HepG2 (cell line): Measurements from ENCODE around the gene TBL3. TPM values are rescaled to one million over a fixed set of nuclear protein-coding genes. Genes with fewer than 3 reads are reported as not detected.

Source experiments
- CEBPG ChIP-seq: IDR thresholded peaks from 2 replicates; pipeline ENCODE4 v1.6.1; 2016
- EP300 ChIP-seq, 3 experiments: sonication (generic) in 1 of 3; formaldehyde crosslinking in 1 of 3; IDR thresholded peaks; 2 replicates each; pipeline versions ENCODE4 v1.5.1 to v1.6.1; 2011 to 2020; ENCODE audit warnings: low read depth in 2 of 3, low read length in 2 of 3, borderline replicate concordance in 1 of 3, improper control_type of control experiment in 1 of 3, mild to moderate bottlenecking in 1 of 3, missing genetic modification reagents in 1 of 3, moderate library complexity in 1 of 3
- FOXP1 ChIP-seq, 2 experiments: fragments of 450-650 bp in 1 of 2; IDR thresholded peaks; 2 replicates each; pipeline ENCODE4 v1.6.1; 2017 to 2018; ENCODE audit warnings: antibody characterized with exemption in 1 of 2
- LCORL ChIP-seq, 2 experiments: fragments of 450-650 bp in 1 of 2; sonication (generic) in 1 of 2; formaldehyde crosslinking in 1 of 2; IDR thresholded peaks; 2 replicates each; pipeline versions ENCODE4 v1.5.0 to v1.6.1; 2017 to 2020; ENCODE audit warnings: antibody characterized with exemption in 1 of 2, missing genetic modification reagents in 1 of 2
- SMAD3 ChIP-seq: sonication (generic); formaldehyde crosslinking; IDR thresholded peaks from 2 replicates; pipeline ENCODE4 v1.4.0; 2020; ENCODE audit warnings: missing genetic modification reagents
- TOE1 ChIP-seq: sonication (generic); formaldehyde crosslinking; IDR thresholded peaks from 2 replicates; pipeline ENCODE4 v1.4.0; 2020; ENCODE audit warnings: mild to moderate bottlenecking, missing genetic modification reagents
- UBTF ChIP-seq: sonication (generic); formaldehyde crosslinking; IDR thresholded peaks from 2 replicates; pipeline ENCODE4 v1.4.0; 2020; ENCODE audit warnings: mild to moderate bottlenecking, missing genetic modification reagents
- ZEB1 ChIP-seq: IDR thresholded peaks from 2 replicates; pipeline ENCODE4 v1.6.1; 2012; ENCODE audit warnings: mild to moderate bottlenecking, low read depth, inconsistent platforms; ENCODE audit not compliant: insufficient replicate concordance
- ZNF12 ChIP-seq: sonication (generic); formaldehyde crosslinking; IDR thresholded peaks from 2 replicates; pipeline ENCODE4 v1.5.0; 2020; ENCODE audit warnings: missing genetic modification reagents
- ZNF180 ChIP-seq: sonication (generic); formaldehyde crosslinking; IDR thresholded peaks from 2 replicates; pipeline ENCODE4 v1.4.0; 2020; ENCODE audit warnings: low read depth, missing genetic modification reagents, borderline replicate concordance
- ZNF326 ChIP-seq: sonication (generic); formaldehyde crosslinking; IDR thresholded peaks from 2 replicates; pipeline ENCODE4 v1.4.0; 2020; ENCODE audit warnings: missing genetic modification reagents, borderline replicate concordance
- ZNF441 ChIP-seq: sonication (generic); formaldehyde crosslinking; IDR thresholded peaks from 2 replicates; pipeline ENCODE4 v1.7.0; 2021; ENCODE audit warnings: missing genetic modification reagents, borderline replicate concordance
- ZNF800 ChIP-seq: sonication (generic); formaldehyde crosslinking; IDR thresholded peaks from 2 replicates; pipeline ENCODE4 v1.4.0; 2020; ENCODE audit warnings: missing genetic modification reagents
- polyA plus RNA-seq, 8 experiments: library from polyadenylated mRNA; depleted of rRNA in 3 of 8; stranded (reverse) in 7 of 8; unstranded in 1 of 8; fragments of >200 nt; fragmentation: Illumina TruSeq in 4 of 8; extraction: Trizol in 4 of 8; gene quantifications; 2 replicates each; pipeline versions ENCODE4 v1.2.1 to v1.2.3, GENCODE V29; 2011 to 2016; ENCODE audit warnings: low read depth in 4 of 8, missing spikeins in 1 of 8, mixed read lengths in 1 of 8; ENCODE audit not compliant: insufficient read depth in 1 of 8
- total RNA-seq, 5 experiments: library from RNA; depleted of rRNA; stranded (reverse); fragments of >200 nt; fragmentation: Illumina TruSeq; extraction: Trizol; gene quantifications; 2 replicates each; pipeline ENCODE4 v1.2.3, GENCODE V29; 2016; ENCODE audit warnings: low read depth in 1 of 5
- TF ChIP-seq, protein P1 (sequence below): sonication (generic); formaldehyde crosslinking; IDR thresholded peaks from 2 replicates; pipeline ENCODE4 v1.5.0; 2020; ENCODE audit warnings: missing genetic modification reagents
- TF ChIP-seq, protein P2 (sequence below): sonication (generic); formaldehyde crosslinking; IDR thresholded peaks from 2 replicates; pipeline ENCODE4 v1.5.0; 2020; ENCODE audit warnings: mild to moderate bottlenecking, missing genetic modification reagents, moderate library complexity
- TF ChIP-seq, protein P3 (sequence below): sonication (generic); formaldehyde crosslinking; IDR thresholded peaks from 2 replicates; pipeline ENCODE4 v1.4.0; 2020; ENCODE audit warnings: mild to moderate bottlenecking, missing genetic modification reagents
- TF ChIP-seq, protein P4 (sequence below), 2 experiments: fragments of 450-650 bp in 1 of 2; sonication (generic) in 1 of 2; formaldehyde crosslinking; IDR thresholded peaks; 2 replicates each; pipeline versions ENCODE4 v1.5.0 to v1.8.0; 2020 to 2022; ENCODE audit warnings: mild to moderate bottlenecking in 1 of 2, missing genetic modification reagents in 1 of 2

TBL3 gene
- total and polyA plus RNA-seq, 2 of the 13 experiments (the other 11 are each of a cell fraction or from before 2014, with no cell fraction given) = 16.8 to 38.0 TPM

- no peak for TF ChIP-seq SMAD3 (CRISPR knock-in tag)
- TF ChIP-seq FOXP1 (IDR thresholded peaks at IDR 0.05) = no peak
- TF ChIP-seq FOXP1 (CRISPR knock-in tag; IDR thresholded peaks at IDR 0.05) = 0 out of 2 replicates have a peak, but pooled peaks have one; percentile 38
- no peak for TF ChIP-seq TOE1 (CRISPR knock-in tag)
- TF ChIP-seq ZNF12 (CRISPR knock-in tag) = 0 out of 2 replicates have a peak, but pooled peaks have one; percentile 37
- TF ChIP-seq EP300 (IDR thresholded peaks at IDR 0.05; ENCODE audit: low read depth in 2 of 2, low read length in 2 of 2) = 0 out of 4 replicates have a peak, but pooled peaks of 1 of the 2 experiments have one; percentile 36
- TF ChIP-seq EP300 (CRISPR knock-in tag; IDR thresholded peaks at IDR 0.05; ENCODE audit: borderline replicate concordance) = no peak
- TF ChIP-seq LCORL (IDR thresholded peaks at IDR 0.05) = no peak
- peak; percentile 51 for TF ChIP-seq LCORL (CRISPR knock-in tag; IDR thresholded peaks at IDR 0.05)
- TF ChIP-seq, protein P1, sequence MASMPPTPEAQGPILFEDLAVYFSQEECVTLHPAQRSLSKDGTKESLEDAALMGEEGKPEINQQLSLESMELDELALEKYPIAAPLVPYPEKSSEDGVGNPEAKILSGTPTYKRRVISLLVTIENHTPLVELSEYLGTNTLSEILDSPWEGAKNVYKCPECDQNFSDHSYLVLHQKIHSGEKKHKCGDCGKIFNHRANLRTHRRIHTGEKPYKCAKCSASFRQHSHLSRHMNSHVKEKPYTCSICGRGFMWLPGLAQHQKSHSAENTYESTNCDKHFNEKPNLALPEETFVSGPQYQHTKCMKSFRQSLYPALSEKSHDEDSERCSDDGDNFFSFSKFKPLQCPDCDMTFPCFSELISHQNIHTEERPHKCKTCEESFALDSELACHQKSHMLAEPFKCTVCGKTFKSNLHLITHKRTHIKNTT = no peak
- TF ChIP-seq ZNF180 = 0 out of 2 replicates have a peak, but pooled peaks have one; percentile 35
- 0 out of 2 replicates have a peak, but pooled peaks have one; percentile 21 for TF ChIP-seq UBTF (CRISPR knock-in tag)
- TF ChIP-seq, protein P2, sequence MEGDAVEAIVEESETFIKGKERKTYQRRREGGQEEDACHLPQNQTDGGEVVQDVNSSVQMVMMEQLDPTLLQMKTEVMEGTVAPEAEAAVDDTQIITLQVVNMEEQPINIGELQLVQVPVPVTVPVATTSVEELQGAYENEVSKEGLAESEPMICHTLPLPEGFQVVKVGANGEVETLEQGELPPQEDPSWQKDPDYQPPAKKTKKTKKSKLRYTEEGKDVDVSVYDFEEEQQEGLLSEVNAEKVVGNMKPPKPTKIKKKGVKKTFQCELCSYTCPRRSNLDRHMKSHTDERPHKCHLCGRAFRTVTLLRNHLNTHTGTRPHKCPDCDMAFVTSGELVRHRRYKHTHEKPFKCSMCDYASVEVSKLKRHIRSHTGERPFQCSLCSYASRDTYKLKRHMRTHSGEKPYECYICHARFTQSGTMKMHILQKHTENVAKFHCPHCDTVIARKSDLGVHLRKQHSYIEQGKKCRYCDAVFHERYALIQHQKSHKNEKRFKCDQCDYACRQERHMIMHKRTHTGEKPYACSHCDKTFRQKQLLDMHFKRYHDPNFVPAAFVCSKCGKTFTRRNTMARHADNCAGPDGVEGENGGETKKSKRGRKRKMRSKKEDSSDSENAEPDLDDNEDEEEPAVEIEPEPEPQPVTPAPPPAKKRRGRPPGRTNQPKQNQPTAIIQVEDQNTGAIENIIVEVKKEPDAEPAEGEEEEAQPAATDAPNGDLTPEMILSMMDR (CRISPR knock-in tag) = no peak
- 0 out of 2 replicates have a peak, but pooled peaks have one; percentile 53 for TF ChIP-seq ZNF800 (CRISPR knock-in tag)
- TF ChIP-seq, protein P3, sequence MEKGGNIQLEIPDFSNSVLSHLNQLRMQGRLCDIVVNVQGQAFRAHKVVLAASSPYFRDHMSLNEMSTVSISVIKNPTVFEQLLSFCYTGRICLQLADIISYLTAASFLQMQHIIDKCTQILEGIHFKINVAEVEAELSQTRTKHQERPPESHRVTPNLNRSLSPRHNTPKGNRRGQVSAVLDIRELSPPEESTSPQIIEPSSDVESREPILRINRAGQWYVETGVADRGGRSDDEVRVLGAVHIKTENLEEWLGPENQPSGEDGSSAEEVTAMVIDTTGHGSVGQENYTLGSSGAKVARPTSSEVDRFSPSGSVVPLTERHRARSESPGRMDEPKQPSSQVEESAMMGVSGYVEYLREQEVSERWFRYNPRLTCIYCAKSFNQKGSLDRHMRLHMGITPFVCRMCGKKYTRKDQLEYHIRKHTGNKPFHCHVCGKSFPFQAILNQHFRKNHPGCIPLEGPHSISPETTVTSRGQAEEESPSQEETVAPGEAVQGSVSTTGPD (CRISPR knock-in tag) = peak; percentile 95
- TF ChIP-seq, protein P4, sequence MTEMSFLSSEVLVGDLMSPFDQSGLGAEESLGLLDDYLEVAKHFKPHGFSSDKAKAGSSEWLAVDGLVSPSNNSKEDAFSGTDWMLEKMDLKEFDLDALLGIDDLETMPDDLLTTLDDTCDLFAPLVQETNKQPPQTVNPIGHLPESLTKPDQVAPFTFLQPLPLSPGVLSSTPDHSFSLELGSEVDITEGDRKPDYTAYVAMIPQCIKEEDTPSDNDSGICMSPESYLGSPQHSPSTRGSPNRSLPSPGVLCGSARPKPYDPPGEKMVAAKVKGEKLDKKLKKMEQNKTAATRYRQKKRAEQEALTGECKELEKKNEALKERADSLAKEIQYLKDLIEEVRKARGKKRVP (CRISPR knock-in tag; IDR thresholded peaks at IDR 0.05) = peak in 1 of 2 experiments; percentile 87; a peak in 2 of 4 replicates
- TF ChIP-seq ZNF326 (CRISPR knock-in tag) = no peak
- TF ChIP-seq ZNF441 = peak; percentile 73
- TF ChIP-seq ZEB1 = no peak
- TF ChIP-seq CEBPG (CRISPR knock-in tag) = peak; percentile 85
These were observed 43.5 kb downstream of the TBL3 start (continued) for GRCh38 chr16:2015117-2015946.
